Activated CD4-positive, alpha-beta memory T cell treated with anti-CD3 and anti-CD28 coated beads for 36 hours (primary cell): ENCODE measurements around the gene ATF6B. TPM values are rescaled to one million over a fixed set of nuclear protein-coding genes. Genes with fewer than 3 reads are reported as not detected.
A peak's percentile ranks its signal among the peaks of the same experiment; 100 is the strongest.

Experiments
- CTCF ChIA-PET: fragments of 350-600 bp; sonication (Branson Sonifier 250); formaldehyde crosslinking; loops from one replicate; lab custom pipeline; 2021; ENCODE audit warnings: antibody characterized with exemption, inconsistent platforms; lab: Charles Lee
- POLR2A ChIA-PET: fragments of 350-600 bp; sonication (Branson Sonifier 250); formaldehyde crosslinking; loops from one replicate; lab custom pipeline; 2021; ENCODE audit warnings: antibody characterized with exemption; lab: Charles Lee
- DNase-seq: peaks from one replicate; pipeline ENCODE4 v3.0.0-alpha.2; 2020
- H3K27ac Mint-ChIP-seq: one replicate; pipeline ENCODE4 v1.8.0; 2021; ENCODE audit warnings: mixed read lengths
- H3K27me3 Mint-ChIP-seq: one replicate; pipeline ENCODE4 v1.8.0; 2021; ENCODE audit warnings: mixed read lengths
- H3K36me3 Mint-ChIP-seq: one replicate; pipeline ENCODE4 v1.8.0; 2021; ENCODE audit warnings: mixed read lengths
- H3K4me1 Mint-ChIP-seq: one replicate; pipeline ENCODE4 v1.8.0; 2021; ENCODE audit warnings: low read depth, mixed read lengths
- H3K4me3 Mint-ChIP-seq: one replicate; pipeline ENCODE4 v1.8.0; 2021; ENCODE audit warnings: mild to moderate bottlenecking, mixed read lengths
- H3K9me3 Mint-ChIP-seq: one replicate; pipeline ENCODE4 v1.8.0; 2021; ENCODE audit warnings: mixed read lengths
- intact Hi-C: fragments of 100-400 bp; cut with micrococcal nuclease; formaldehyde crosslinking; loops from one replicate; pipeline ENCODE4 v1.15.1; 2023
- total RNA-seq, 2 experiments: library from RNA; stranded (reverse); gene quantifications; one replicate each; pipeline ENCODE4 v1.2.3, GENCODE V29; 2021

ATF6B gene
- total RNA-seq, 2 experiments from 2014 or later, result 67.4 to 80.9 TPM

- Mint-ChIP-seq H3K4me3 (no peak overlapping the region), H3K27ac (no peak overlapping the region), H3K9me3 (no peaks in the 10 kb centered on the region), H3K27me3 (peaks cover 29% of the 10 kb centered on the region), H3K4me1 (peaks cover 12% of the 10 kb centered on the region), H3K36me3 (no peaks in the 10 kb centered on the region)
- ChIA-PET POLR2A (no interaction called here), CTCF (interaction anchor here (1.0 to 1.6 kb wide), 2 partner anchors 32 to 43 kb away, joined by 3 to 6 read pairs; no protein-coding TSS in a partner anchor)
- peak; percentile 64 for DNase-seq
- intact Hi-C loops, result loop anchor here (1.0 kb wide), 1 partner anchor 67 kb away; the partner anchor contains the start of gene PPT2
These were observed 41.1 kb downstream of the ATF6B start for GRCh38 chr6:32086661-32087573.

GRCh38 chr6:32085759-32086459 lies 42.1 kb downstream of the ATF6B start:
- no peak for DNase-seq
- H3K27ac Mint-ChIP-seq, result no peak overlapping the region
- CTCF ChIA-PET, result no interaction called here
- H3K36me3 Mint-ChIP-seq, result no peaks in the 10 kb centered on the region
- H3K4me1 Mint-ChIP-seq, result peaks cover 12% of the 10 kb centered on the region
- intact Hi-C loops, result no loop called here
- no peaks in the 10 kb centered on the region for H3K9me3 Mint-ChIP-seq
- no peak overlapping the region for H3K4me3 Mint-ChIP-seq
- POLR2A ChIA-PET, result no interaction called here
- H3K27me3 Mint-ChIP-seq, result peaks cover 31% of the 10 kb centered on the region

GRCh38 chr6:32084780-32085179 lies 43.3 kb downstream of the ATF6B start:
- Mint-ChIP-seq H3K9me3 (no peaks in the 10 kb centered on the region), H3K27ac (no peak overlapping the region), H3K4me3 (no peak overlapping the region), H3K4me1 (peaks cover 12% of the 10 kb centered on the region), H3K27me3 (peaks cover 36% of the 10 kb centered on the region), H3K36me3 (no peaks in the 10 kb centered on the region)
- POLR2A ChIA-PET, result no interaction called here
- CTCF ChIA-PET, result no interaction called here
- DNase-seq, result no peak
- intact Hi-C loops, result no loop called here

GRCh38 chr6:32083812-32084768 lies 44.0 kb downstream of the ATF6B start:
- Mint-ChIP-seq H3K9me3 (no peaks in the 10 kb centered on the region), H3K4me3 (no peak overlapping the region), H3K36me3 (no peaks in the 10 kb centered on the region), H3K27me3 (peaks cover 34% of the 10 kb centered on the region), H3K27ac (no peak overlapping the region), H3K4me1 (peaks cover 12% of the 10 kb centered on the region)
- CTCF ChIA-PET, result interaction anchor here (0.8 kb wide), 1 partner anchor 36 kb away, joined by 3 read pairs; no protein-coding TSS in a partner anchor
- DNase-seq, result no peak
- POLR2A ChIA-PET, result no interaction called here
- intact Hi-C loops, result no loop called here

GRCh38 chr6:32082935-32083334 lies 45.1 kb downstream of the ATF6B start:
- ChIA-PET CTCF (interaction anchor here (0.8 to 1.1 kb wide), 3 partner anchors 8 to 72 kb away, joined by 3 read pairs; no protein-coding TSS in a partner anchor), POLR2A (interaction anchor here (0.7 kb wide), 1 partner anchor 383 kb away, joined by 3 read pairs; no protein-coding TSS in a partner anchor)

GRCh38 chr6:32082478-32082877 lies 45.6 kb downstream of the ATF6B start:
- Mint-ChIP-seq H3K4me1 (peaks cover 12% of the 10 kb centered on the region), H3K27ac (no peak overlapping the region), H3K36me3 (no peaks in the 10 kb centered on the region), H3K27me3 (peaks cover 29% of the 10 kb centered on the region), H3K9me3 (no peaks in the 10 kb centered on the region), H3K4me3 (no peak overlapping the region)
- intact Hi-C loops, result no loop called here
- no peak for DNase-seq
- CTCF ChIA-PET, result interaction anchor here (0.8 to 1.1 kb wide), 4 partner anchors 9 to 72 kb away, joined by 3 read pairs; no protein-coding TSS in a partner anchor
- POLR2A ChIA-PET, result interaction anchor here (0.7 kb wide), 1 partner anchor 383 kb away, joined by 3 read pairs; no protein-coding TSS in a partner anchor

More at GRCh38 chr6:32082935-32083334, 45.1 kb downstream of the ATF6B start:
- Mint-ChIP-seq H3K27ac (no peak overlapping the region), H3K27me3 (peaks cover 29% of the 10 kb centered on the region), H3K9me3 (no peaks in the 10 kb centered on the region), H3K36me3 (no peaks in the 10 kb centered on the region), H3K4me3 (no peak overlapping the region), H3K4me1 (peaks cover 12% of the 10 kb centered on the region)
- intact Hi-C loops, result no loop called here
- peak; percentile 17 for DNase-seq

- peaks cover 5% of the 10 kb centered on the region for H3K4me1 Mint-ChIP-seq
- POLR2A ChIA-PET, result no interaction called here
- CTCF ChIA-PET, result interaction anchor here (0.6 to 0.8 kb wide), 2 partner anchors 36 to 66 kb away, joined by 3 to 4 read pairs; no protein-coding TSS in a partner anchor
These were observed 46.7 kb downstream of the ATF6B start for GRCh38 chr6:32081168-32081990.

GRCh38 chr6:32079566-32080290 lies 48.3 kb downstream of the ATF6B start:
- Mint-ChIP-seq H3K27me3 (peaks cover 14% of the 10 kb centered on the region), H3K36me3 (no peaks in the 10 kb centered on the region), H3K4me1 (no peaks in the 10 kb centered on the region), H3K4me3 (no peak overlapping the region), H3K9me3 (no peaks in the 10 kb centered on the region), H3K27ac (no peak overlapping the region)
- POLR2A ChIA-PET, result interaction anchor here (0.6 kb wide), 1 partner anchor 224 kb away, joined by 3 read pairs; no protein-coding TSS in a partner anchor
- intact Hi-C loops, result no loop called here
- no peak for DNase-seq
- CTCF ChIA-PET, result no interaction called here

More at GRCh38 chr6:32081168-32081990, 46.7 kb downstream of the ATF6B start:
- Mint-ChIP-seq H3K36me3 (no peaks in the 10 kb centered on the region), H3K4me3 (no peak overlapping the region), H3K27ac (no peak overlapping the region), H3K27me3 (peaks cover 24% of the 10 kb centered on the region), H3K9me3 (no peaks in the 10 kb centered on the region)
- DNase-seq, result no peak
- intact Hi-C loops, result no loop called here

GRCh38 chr6:32076321-32076809 lies 51.7 kb downstream of the ATF6B start:
- no peak overlapping the region for H3K4me3 Mint-ChIP-seq
- H3K36me3 Mint-ChIP-seq, result no peaks in the 10 kb centered on the region
- H3K27me3 Mint-ChIP-seq, result peaks cover 7% of the 10 kb centered on the region
- H3K9me3 Mint-ChIP-seq, result no peaks in the 10 kb centered on the region
- no peaks in the 10 kb centered on the region for H3K4me1 Mint-ChIP-seq
- DNase-seq, result no peak
- H3K27ac Mint-ChIP-seq, result no peak overlapping the region
- ChIA-PET CTCF (no interaction called here), POLR2A (no interaction called here)
- intact Hi-C loops, result no loop called here

- Mint-ChIP-seq H3K27me3 (peaks cover 3% of the 10 kb centered on the region), H3K36me3 (no peaks in the 10 kb centered on the region), H3K4me1 (no peaks in the 10 kb centered on the region), H3K9me3 (no peaks in the 10 kb centered on the region), H3K4me3 (no peak overlapping the region), H3K27ac (no peak overlapping the region)
- no peak for DNase-seq
- ChIA-PET POLR2A (no interaction called here), CTCF (no interaction called here)
- intact Hi-C loops, result no loop called here
These were observed 52.3 kb downstream of the ATF6B start for GRCh38 chr6:32075781-32076180.
